Uterus (tissue), 4 donors: ENCODE results near the gene C10orf90. TPM values are rescaled to one million over a fixed set of nuclear protein-coding genes. Genes with fewer than 3 reads are reported as not detected.

ENCODE experiments used
- DNase-seq, 2 donors: peaks; one replicate each; pipeline ENCODE4 v3.0.0-alpha.2; 2019 to 2020
- H3K27ac ChIP-seq, 2 donors: fragments of 200-600 bp; sonication (generic); 1 replicate in 1 of 2; 2 replicates in 1 of 2; pipeline ENCODE4 v1.5.1; 2016 to 2018
- H3K27me3 ChIP-seq, 2 donors: fragments of 200-600 bp; sonication (generic); one replicate each; pipeline ENCODE4 v1.5.1; 2018 to 2019; ENCODE audit warnings: control low read depth in 1 of 2
- H3K36me3 ChIP-seq, 2 donors: fragments of 200-600 bp; sonication (generic); one replicate each; pipeline ENCODE4 v1.5.1; 2019; ENCODE audit warnings: control low read depth in 1 of 2
- H3K4me1 ChIP-seq, 2 donors: fragments of 200-600 bp; sonication (generic); one replicate each; pipeline ENCODE4 v1.5.1; 2018 to 2019; ENCODE audit warnings: control low read depth in 1 of 2
- H3K4me3 ChIP-seq, 2 donors: fragments of 200-600 bp; sonication (generic); 1 replicate in 1 of 2; 2 replicates in 1 of 2; pipeline ENCODE4 v1.5.1; 2018 to 2019; ENCODE audit warnings: mild to moderate bottlenecking in 1 of 2
- H3K9me3 ChIP-seq, 2 donors: fragments of 200-600 bp; sonication (generic); one replicate each; pipeline ENCODE4 v1.5.1; 2019; ENCODE audit warnings: control low read depth in 1 of 2
- POLR2A ChIP-seq, 2 donors: fragments of 450-650 bp; IDR thresholded peaks; one replicate each; pipeline ENCODE4 v1.6.1; 2016; ENCODE audit warnings: antibody characterized with exemption in 2 of 2, mild to moderate bottlenecking in 1 of 2, moderate library complexity in 1 of 2
- intact Hi-C: fragments of 100-400 bp; cut with DNase I; formaldehyde crosslinking; loops from one replicate; pipeline ENCODE4 v1.15.1; 2023; ENCODE audit warnings: low total_unique reads
- total RNA-seq, 4 donors: library from RNA; depleted of rRNA in 3 of 4; stranded (reverse); fragments of >200 nt in 3 of 4; gene quantifications; one replicate each; pipeline versions ENCODE4 v1.1.0 to v1.2.4, GENCODE V29; 2014 to 2023
- TF ChIP-seq, protein P1 (sequence below), 4 experiments: fragments of 200-600 bp in 2 of 4; fragments of 450-650 bp in 2 of 4; sonication (generic) in 2 of 4; IDR thresholded peaks; one replicate each; pipeline ENCODE4 v1.5.1; 2016 to 2019; ENCODE audit warnings: antibody characterized with exemption in 4 of 4, mild to moderate bottlenecking in 2 of 4, moderate library complexity in 1 of 4
- donor health status: DM: yes; HTN: yes; CAD: no.

Gene C10orf90
- total RNA-seq, 4 donors from 2014 or later, result 0.21 TPM; not detected in 3

DNA sequence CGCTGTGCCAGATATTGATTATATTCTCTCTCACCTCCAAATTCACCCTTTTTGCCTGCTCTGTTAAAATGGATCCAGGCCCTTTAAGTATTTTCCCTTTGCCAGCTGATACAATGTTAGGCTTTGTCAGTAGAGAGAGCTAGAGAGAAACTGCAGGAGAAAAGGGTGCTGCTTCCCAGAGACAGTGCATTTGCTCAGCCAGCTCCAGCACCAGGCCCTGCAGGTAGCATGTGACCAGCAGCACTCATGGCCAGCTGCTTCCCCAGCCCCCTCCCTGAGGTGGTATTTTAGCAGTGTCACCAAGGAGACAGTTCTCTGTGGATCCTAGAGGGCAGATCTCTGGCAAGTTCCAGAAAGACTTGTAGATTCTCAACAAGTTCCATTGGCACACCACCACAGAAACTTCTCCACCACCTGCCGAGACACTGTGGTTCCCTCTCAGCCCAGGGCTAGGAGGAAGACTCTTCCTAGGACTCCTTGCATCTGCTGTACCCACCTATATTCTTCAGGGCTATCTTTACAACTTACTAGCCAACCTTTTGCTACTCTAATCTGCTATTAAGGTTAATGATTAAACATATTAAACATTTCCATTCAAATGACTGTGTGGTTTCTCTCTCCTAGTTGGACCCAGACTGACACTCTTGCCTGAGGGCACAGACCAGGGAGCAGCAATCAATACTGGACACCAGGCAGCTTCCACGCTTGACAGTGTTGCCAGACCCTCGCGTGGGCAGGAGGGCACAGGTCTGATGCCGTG, 246.6 kb downstream of the C10orf90 start:
- Histone ChIP-seq H3K27ac (no peak overlapping the region), H3K36me3 (no peaks in the 10 kb centered on the region), H3K27me3 (no peaks in the 10 kb centered on the region), H3K4me1 (no peaks in the 10 kb centered on the region), H3K9me3 (no peaks in the 10 kb centered on the region), H3K4me3 (no peak overlapping the region)
- no peak for TF ChIP-seq POLR2A (IDR thresholded peaks at IDR 0.05)
- TF ChIP-seq, protein P1, sequence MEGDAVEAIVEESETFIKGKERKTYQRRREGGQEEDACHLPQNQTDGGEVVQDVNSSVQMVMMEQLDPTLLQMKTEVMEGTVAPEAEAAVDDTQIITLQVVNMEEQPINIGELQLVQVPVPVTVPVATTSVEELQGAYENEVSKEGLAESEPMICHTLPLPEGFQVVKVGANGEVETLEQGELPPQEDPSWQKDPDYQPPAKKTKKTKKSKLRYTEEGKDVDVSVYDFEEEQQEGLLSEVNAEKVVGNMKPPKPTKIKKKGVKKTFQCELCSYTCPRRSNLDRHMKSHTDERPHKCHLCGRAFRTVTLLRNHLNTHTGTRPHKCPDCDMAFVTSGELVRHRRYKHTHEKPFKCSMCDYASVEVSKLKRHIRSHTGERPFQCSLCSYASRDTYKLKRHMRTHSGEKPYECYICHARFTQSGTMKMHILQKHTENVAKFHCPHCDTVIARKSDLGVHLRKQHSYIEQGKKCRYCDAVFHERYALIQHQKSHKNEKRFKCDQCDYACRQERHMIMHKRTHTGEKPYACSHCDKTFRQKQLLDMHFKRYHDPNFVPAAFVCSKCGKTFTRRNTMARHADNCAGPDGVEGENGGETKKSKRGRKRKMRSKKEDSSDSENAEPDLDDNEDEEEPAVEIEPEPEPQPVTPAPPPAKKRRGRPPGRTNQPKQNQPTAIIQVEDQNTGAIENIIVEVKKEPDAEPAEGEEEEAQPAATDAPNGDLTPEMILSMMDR (IDR thresholded peaks at IDR 0.05), result no peak
- intact Hi-C loops, result no loop called here
- DNase-seq, result no peak

DNA sequence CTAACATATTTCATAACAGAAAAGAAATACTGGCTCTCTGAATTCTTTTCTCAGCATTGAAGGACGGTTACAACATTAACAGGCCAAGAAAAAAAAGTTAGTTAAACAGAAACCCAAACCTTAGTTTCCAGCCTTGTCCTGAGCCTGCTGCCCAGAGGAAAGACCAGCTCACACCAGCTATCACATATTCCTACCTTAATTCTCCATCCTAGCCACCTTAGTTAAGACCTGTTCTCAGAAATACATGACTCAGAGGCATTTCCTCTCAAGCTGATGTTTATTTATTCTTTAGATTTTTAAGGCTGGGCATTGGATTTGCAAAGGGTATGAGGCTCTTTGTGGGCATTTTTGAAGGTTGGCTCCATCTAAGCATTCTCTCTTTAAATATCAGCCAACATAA, 247.9 kb downstream of the C10orf90 start:
- Histone ChIP-seq H3K4me1 (no peaks in the 10 kb centered on the region), H3K4me3 (no peak overlapping the region), H3K36me3 (no peaks in the 10 kb centered on the region), H3K27me3 (no peaks in the 10 kb centered on the region), H3K9me3 (no peaks in the 10 kb centered on the region), H3K27ac (no peak overlapping the region)
- no peak for TF ChIP-seq POLR2A (IDR thresholded peaks at IDR 0.05)
- TF ChIP-seq, protein P1 (IDR thresholded peaks at IDR 0.05), result no peak
- no peak for DNase-seq
- intact Hi-C loops, result no loop called here

DNA sequence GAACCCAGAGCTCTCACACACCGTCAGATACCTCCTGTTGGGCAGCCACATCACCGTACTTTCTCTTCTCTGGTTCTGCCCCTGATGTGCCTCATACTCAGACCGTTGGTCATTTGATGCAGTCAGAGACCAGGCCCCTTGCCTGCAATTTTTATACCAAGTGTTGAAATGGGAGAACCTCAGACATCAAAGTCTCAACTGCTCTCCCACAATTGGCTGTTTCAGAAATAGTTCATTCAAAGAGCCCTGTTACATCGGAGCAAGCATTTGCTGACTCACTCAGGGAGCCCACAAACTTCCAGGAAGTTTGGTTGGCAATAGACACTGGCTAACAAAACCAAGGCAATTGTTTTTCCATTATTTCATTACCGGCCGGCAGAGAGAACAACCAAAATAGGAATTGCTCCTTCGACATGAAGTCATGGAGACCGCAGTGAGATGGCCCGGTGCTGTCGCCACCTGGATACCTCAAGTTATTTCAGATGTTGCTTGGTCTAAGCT, 248.7 kb downstream of the C10orf90 start:
- Histone ChIP-seq H3K27ac (no peak overlapping the region), H3K27me3 (no peaks in the 10 kb centered on the region), H3K4me3 (no peak overlapping the region), H3K4me1 (no peaks in the 10 kb centered on the region), H3K36me3 (no peaks in the 10 kb centered on the region), H3K9me3 (no peaks in the 10 kb centered on the region)
- DNase-seq, result no peak
- no peak for TF ChIP-seq POLR2A (IDR thresholded peaks at IDR 0.05)
- TF ChIP-seq, protein P1 (IDR thresholded peaks at IDR 0.05), result no peak
- intact Hi-C loops, result no loop called here

DNA sequence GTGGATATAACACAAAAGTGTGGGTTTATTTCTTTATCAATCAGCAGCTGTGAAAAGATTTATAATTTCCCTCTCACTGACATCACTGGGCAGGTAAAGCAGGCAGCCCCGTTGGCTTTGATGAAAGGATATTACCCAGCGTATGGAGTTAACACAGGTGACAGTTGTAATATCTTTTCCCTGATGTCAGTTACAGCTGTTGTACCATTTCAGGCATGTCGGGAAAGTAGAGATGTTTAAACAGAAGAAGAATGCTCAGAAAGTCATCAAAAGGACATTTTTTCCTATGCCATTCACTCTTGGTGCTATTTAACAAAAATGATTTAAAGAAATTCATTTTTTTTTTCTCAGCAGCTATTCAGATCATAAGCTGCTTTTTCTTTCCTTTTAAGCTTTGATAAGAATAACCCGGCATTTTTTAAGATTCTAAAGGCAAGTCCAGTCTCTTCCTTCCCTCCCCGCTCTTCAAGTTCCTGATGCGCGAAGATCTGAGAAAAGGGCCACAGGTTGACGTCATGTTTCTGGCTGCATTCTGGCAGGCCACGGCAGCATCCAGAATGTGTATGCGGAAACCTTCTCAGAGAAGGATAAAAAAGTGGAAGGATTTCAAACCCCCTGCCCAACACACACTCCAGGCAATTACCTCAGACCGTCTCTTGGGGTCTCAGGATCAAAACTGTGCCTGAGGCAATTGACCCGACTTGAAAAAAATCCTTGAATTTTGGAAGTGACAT, 249.8 kb downstream of the C10orf90 start:
- H3K36me3 ChIP-seq, result no peaks in the 10 kb centered on the region
- no peak for DNase-seq
- H3K4me1 ChIP-seq, result no peaks in the 10 kb centered on the region
- H3K27ac ChIP-seq, result no peak overlapping the region
- TF ChIP-seq POLR2A (IDR thresholded peaks at IDR 0.05), result no peak
- TF ChIP-seq, protein P1 (IDR thresholded peaks at IDR 0.05), result no peak
- intact Hi-C loops, result no loop called here
- no peaks in the 10 kb centered on the region for H3K27me3 ChIP-seq
- no peaks in the 10 kb centered on the region for H3K9me3 ChIP-seq
- H3K4me3 ChIP-seq, result no peak overlapping the region

DNA sequence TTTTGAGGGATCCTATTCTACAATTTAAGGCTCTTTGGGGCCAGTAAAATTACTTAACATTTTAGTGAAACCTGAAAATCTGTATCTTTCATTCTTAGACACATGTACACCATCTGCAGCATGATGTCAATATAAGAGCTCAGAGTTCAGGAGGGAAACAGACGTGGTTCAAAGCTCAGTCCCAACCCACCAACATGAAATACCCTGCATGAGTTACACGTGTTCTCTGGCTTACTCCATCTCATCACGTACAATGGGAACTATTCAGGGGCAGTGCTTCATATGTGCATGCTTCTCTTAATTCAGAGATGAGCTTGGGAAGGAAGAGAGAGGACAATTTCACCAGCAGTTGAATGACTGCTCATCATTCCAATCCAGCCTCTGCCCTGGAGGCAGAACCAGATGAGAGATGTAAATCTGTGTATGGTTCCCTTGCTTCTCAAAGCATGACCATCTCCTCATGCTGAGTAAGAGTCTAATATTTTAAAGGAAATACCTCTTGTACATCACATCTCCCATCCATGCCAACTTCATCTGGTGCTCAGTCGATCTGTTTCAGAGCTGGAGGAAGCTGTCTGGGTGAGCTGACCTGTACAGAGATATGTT, 253.2 kb downstream of the C10orf90 start:
- Histone ChIP-seq H3K4me1 (no peaks in the 10 kb centered on the region), H3K27me3 (no peaks in the 10 kb centered on the region), H3K27ac (no peak overlapping the region), H3K4me3 (no peak overlapping the region), H3K36me3 (no peaks in the 10 kb centered on the region), H3K9me3 (no peaks in the 10 kb centered on the region)
- DNase-seq, result no peak
- intact Hi-C loops, result no loop called here
- TF ChIP-seq POLR2A (IDR thresholded peaks at IDR 0.05), result no peak
- TF ChIP-seq, protein P1 (IDR thresholded peaks at IDR 0.05), result no peak
